ENCODE measurements around the gene MPP2. TPM values are rescaled to one million over a fixed set of nuclear protein-coding genes. Genes with fewer than 3 reads are reported as not detected.
A peak's percentile ranks its signal among the peaks of the same experiment; 100 is the strongest.
"Not testable (repeated sequence)": the region's sequence is repeated elsewhere in the genome, so short reads cannot be mapped to it uniquely, and the experiment has no call there.

MPP2 gene
- total and polyA plus RNA-seq, 4 experiments from 2014 or later, result 0.10 to 3.0 (median 1.6) TPM

DNA sequence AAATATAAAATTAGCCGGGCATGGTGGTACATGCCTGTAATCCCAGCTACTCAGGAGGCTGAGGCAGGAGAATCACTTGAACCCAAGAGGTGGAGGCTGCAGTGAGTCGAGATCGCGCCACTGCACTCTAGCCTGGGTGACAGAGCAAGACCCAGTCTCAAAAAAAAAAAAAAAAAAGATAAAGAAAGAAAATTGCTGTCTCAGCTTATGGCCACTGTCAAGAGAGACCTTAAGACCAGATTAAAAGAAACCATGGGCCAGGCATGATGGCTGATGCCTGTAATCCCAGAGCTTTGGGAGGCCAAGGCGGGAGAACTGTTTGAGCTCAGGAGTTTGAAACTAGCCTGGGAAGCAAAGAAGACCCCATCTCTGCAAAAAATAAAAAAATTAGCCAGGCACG, 38.3 kb downstream of the MPP2 start:
- H3K4me1 ChIP-seq (ENCODE audit: insufficient read depth, low read length); H3K36me3 ChIP-seq (ENCODE audit: insufficient read depth, low read length); DNase-seq; H3K27ac Mint-ChIP-seq; H3K9me3 ChIP-seq (ENCODE audit: control insufficient read depth in 1 of 2, low read length in 2 of 2); H3K4me1 Mint-ChIP-seq; intact Hi-C loops (cut with micrococcal nuclease); POLR2A ChIA-PET (ENCODE audit: partially characterized antibody); H3K4me3 ChIP-seq (ENCODE audit: low read length in 2 of 2); H3K4me3 Mint-ChIP-seq; H3K36me3 Mint-ChIP-seq; H3K27me3 ChIP-seq (ENCODE audit: insufficient read depth, low read length); H3K27ac ChIP-seq (ENCODE audit: low read depth, low read length); H3K9me3 Mint-ChIP-seq: not testable (repeated sequence)
- H3K27me3 Mint-ChIP-seq, result peaks cover 15 to 28% of the 10 kb centered on the region in 2 donors
- CTCF ChIA-PET (ENCODE audit: partially characterized antibody), result interaction anchor here (0.9 to 6.4 kb wide), 2 partner anchors 10 to 51 kb away, joined by 3 to 37 read pairs; no protein-coding TSS in a partner anchor

- peaks cover 0 to 2% (median 0%) of the 10 kb centered on the region in 8 donors for H3K9me3 Mint-ChIP-seq
Observed at GRCh38 chr17:43868226-43868994, 38.9 kb downstream of the MPP2 start.

DNA sequence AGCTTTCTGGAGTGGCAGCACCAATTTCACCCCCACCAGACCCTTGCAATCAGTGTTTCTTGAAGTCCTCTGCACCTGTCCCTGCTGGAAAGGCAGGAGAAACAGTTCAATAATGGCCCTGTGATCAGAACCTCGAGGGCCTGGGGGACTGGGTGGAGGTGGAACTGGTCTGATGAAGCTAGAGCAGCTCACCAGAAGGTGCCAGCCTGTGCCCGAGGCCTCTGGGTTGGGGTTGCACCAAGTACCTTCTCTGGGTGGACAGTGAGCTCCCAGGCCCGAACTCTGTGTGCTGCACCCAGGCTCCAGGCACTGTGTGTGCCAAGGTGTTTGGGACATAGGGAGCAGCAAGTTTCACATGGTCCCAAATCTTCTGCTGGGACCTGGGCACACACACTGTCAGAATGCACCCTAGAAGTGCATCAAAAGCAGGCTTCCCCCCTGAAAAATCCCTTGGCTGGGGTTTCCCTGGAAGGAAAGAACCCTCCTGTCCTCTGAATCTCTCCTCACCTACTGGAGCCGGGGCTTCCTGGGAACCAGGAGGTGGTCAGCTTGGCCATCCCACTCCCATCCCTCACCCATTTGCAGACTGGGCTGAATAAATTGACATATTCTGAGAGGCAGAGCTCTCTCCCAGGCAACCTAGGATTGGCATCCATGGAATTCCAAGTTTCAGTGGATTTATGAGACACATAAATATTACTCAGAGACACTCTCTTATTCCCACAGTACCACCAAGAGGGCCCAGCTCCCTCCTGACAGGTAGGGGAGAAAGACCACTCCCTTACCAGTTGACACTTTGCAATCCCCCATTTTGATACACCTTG, 43.0 kb downstream of the MPP2 start:
- POLR2A ChIA-PET (ENCODE audit: partially characterized antibody), result no interaction called here
- DNase-seq, result no peak
- Histone ChIP-seq H3K9me3 (ENCODE audit: control insufficient read depth in 1 of 2, low read length in 2 of 2) (no peaks in the 10 kb centered on the region), H3K27me3 (ENCODE audit: insufficient read depth, low read length) (no peaks in the 10 kb centered on the region), H3K4me3 (ENCODE audit: low read length in 2 of 2) (no peak overlapping the region), H3K36me3 (ENCODE audit: insufficient read depth, low read length) (no peaks in the 10 kb centered on the region), H3K4me1 (ENCODE audit: insufficient read depth, low read length) (no peaks in the 10 kb centered on the region), H3K27ac (ENCODE audit: low read depth, low read length) (no peak overlapping the region)
- Mint-ChIP-seq H3K4me1 (no peaks in the 10 kb centered on the region), H3K27ac (no peak overlapping the region), H3K27me3 (peaks cover 11 to 21% of the 10 kb centered on the region in 2 donors), H3K4me3 (no peak overlapping the region), H3K36me3 (no peaks in the 10 kb centered on the region), H3K9me3 (peaks cover 0 to 2% (median 0%) of the 10 kb centered on the region in 8 donors)
- intact Hi-C loops (cut with micrococcal nuclease), result no loop called here
- CTCF ChIA-PET (ENCODE audit: partially characterized antibody), result interaction anchor here (0.5 to 6.4 kb wide), 2 partner anchors 14 to 136 kb away, joined by 3 to 37 read pairs; no protein-coding TSS in a partner anchor

More at GRCh38 chr17:43868226-43868994, 38.9 kb downstream of the MPP2 start:
- H3K4me3 ChIP-seq (ENCODE audit: low read length in 2 of 2), result no peak overlapping the region
- Mint-ChIP-seq H3K27ac (peak overlapping the region in 1 of 7 donors; percentile 25), H3K36me3 (no peaks in the 10 kb centered on the region), H3K4me3 (peak overlapping the region in 1 of 8 donors; percentile 23), H3K27me3 (peaks cover 16 to 26% of the 10 kb centered on the region in 2 donors), H3K4me1 (no peaks in the 10 kb centered on the region)
- CTCF ChIA-PET (ENCODE audit: partially characterized antibody), result interaction anchor here (0.9 to 6.4 kb wide), 2 partner anchors 10 to 51 kb away, joined by 3 to 37 read pairs; no protein-coding TSS in a partner anchor
- no peaks in the 10 kb centered on the region for H3K27me3 ChIP-seq (ENCODE audit: insufficient read depth, low read length)
- no peaks in the 10 kb centered on the region for H3K36me3 ChIP-seq (ENCODE audit: insufficient read depth, low read length)
- intact Hi-C loops (cut with micrococcal nuclease), result no loop called here
- H3K9me3 ChIP-seq (ENCODE audit: control insufficient read depth in 1 of 2, low read length in 2 of 2), result no peaks in the 10 kb centered on the region
- H3K4me1 ChIP-seq (ENCODE audit: insufficient read depth, low read length), result no peaks in the 10 kb centered on the region
- DNase-seq, result no peak
- no peak overlapping the region for H3K27ac ChIP-seq (ENCODE audit: low read depth, low read length)
- POLR2A ChIA-PET (ENCODE audit: partially characterized antibody), result no interaction called here

DNA sequence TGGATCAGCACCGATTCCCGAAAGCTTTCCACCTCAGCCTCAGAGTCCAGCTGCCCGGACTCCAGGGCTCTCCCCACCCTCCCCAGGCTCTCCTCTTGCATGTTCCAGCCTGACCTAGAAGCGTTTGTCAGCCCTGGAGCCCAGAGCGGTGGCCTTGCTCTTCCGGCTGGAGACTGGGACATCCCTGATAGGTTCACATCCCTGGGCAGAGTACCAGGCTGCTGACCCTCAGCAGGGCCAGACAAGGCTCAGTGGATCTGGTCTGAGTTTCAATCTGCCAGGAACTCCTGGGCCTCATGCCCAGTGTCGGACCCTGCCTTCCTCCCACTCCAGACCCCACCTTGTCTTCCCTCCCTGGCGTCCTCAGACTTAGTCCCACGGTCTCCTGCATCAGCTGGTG, 45.4 kb downstream of the MPP2 start:
- ChIA-PET CTCF (ENCODE audit: partially characterized antibody) (no interaction called here), POLR2A (ENCODE audit: partially characterized antibody) (no interaction called here)
- H3K27me3 Mint-ChIP-seq, result peaks cover 11 to 13% of the 10 kb centered on the region in 2 donors
- Histone ChIP-seq H3K4me3 (ENCODE audit: low read length in 2 of 2) (no peak overlapping the region), H3K4me1 (ENCODE audit: insufficient read depth, low read length) (no peaks in the 10 kb centered on the region), H3K27me3 (ENCODE audit: insufficient read depth, low read length) (peaks cover 6% of the 10 kb centered on the region), H3K9me3 (ENCODE audit: control insufficient read depth in 1 of 2, low read length in 2 of 2) (no peaks in the 10 kb centered on the region), H3K36me3 (ENCODE audit: insufficient read depth, low read length) (no peaks in the 10 kb centered on the region), H3K27ac (ENCODE audit: low read depth, low read length) (no peak overlapping the region)
- no peak overlapping the region for H3K4me3 Mint-ChIP-seq
- H3K4me1 Mint-ChIP-seq, result no peaks in the 10 kb centered on the region
- no peaks in the 10 kb centered on the region for H3K36me3 Mint-ChIP-seq
- no peak overlapping the region for H3K27ac Mint-ChIP-seq
- intact Hi-C loops (cut with micrococcal nuclease), result no loop called here
- no peak for DNase-seq
- peaks cover 0 to 4% (median 0%) of the 10 kb centered on the region in 8 donors for H3K9me3 Mint-ChIP-seq

DNA sequence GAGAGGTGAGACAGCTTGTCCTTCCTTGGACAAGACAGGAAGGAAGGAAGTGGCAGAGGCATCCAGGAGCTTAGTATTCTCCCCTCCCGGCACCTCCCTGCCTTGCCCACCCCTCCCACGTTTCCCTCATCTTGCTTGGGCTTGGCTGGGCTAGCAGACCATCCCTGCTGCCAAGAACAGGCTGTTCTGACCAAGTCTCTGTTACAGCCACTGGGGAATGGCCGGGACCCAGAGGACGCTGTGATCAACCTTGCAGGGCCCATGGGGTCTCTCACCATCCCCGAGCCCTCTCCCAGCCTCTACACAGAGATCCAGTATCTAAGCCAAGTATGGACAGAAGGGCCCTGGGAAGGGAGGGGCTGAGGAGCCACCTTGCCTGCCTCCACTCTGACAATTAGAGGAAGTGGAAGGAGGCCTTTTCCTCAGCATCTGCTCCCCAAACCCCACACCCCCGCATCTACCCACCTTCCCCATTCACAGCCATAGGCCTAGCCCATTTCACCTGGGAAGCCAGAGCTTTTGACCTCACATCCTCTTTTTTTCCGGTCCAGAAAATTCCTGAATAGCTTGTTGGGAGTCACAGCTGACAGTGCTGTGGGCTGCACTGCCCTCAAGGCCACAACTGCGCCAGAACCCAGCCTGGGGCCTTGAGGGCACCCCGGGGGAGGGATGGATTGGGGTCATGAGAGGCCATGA, 46.3 kb downstream of the MPP2 start:
- intact Hi-C loops (cut with micrococcal nuclease), result no loop called here
- peaks cover 8 to 11% of the 10 kb centered on the region in 2 donors for H3K27me3 Mint-ChIP-seq
- H3K27ac Mint-ChIP-seq, result no peak overlapping the region
- H3K4me1 Mint-ChIP-seq, result no peaks in the 10 kb centered on the region
- peaks cover 0 to 4% (median 0%) of the 10 kb centered on the region in 8 donors for H3K9me3 Mint-ChIP-seq
- Histone ChIP-seq H3K36me3 (ENCODE audit: insufficient read depth, low read length) (no peaks in the 10 kb centered on the region), H3K27me3 (ENCODE audit: insufficient read depth, low read length) (peaks cover 6% of the 10 kb centered on the region), H3K9me3 (ENCODE audit: control insufficient read depth in 1 of 2, low read length in 2 of 2) (no peaks in the 10 kb centered on the region), H3K27ac (ENCODE audit: low read depth, low read length) (no peak overlapping the region), H3K4me3 (ENCODE audit: low read length in 2 of 2) (no peak overlapping the region), H3K4me1 (ENCODE audit: insufficient read depth, low read length) (no peaks in the 10 kb centered on the region)
- DNase-seq, result no peak
- no peak overlapping the region for H3K4me3 Mint-ChIP-seq
- ChIA-PET POLR2A (ENCODE audit: partially characterized antibody) (no interaction called here), CTCF (ENCODE audit: partially characterized antibody) (no interaction called here)
- H3K36me3 Mint-ChIP-seq, result no peaks in the 10 kb centered on the region

DNA sequence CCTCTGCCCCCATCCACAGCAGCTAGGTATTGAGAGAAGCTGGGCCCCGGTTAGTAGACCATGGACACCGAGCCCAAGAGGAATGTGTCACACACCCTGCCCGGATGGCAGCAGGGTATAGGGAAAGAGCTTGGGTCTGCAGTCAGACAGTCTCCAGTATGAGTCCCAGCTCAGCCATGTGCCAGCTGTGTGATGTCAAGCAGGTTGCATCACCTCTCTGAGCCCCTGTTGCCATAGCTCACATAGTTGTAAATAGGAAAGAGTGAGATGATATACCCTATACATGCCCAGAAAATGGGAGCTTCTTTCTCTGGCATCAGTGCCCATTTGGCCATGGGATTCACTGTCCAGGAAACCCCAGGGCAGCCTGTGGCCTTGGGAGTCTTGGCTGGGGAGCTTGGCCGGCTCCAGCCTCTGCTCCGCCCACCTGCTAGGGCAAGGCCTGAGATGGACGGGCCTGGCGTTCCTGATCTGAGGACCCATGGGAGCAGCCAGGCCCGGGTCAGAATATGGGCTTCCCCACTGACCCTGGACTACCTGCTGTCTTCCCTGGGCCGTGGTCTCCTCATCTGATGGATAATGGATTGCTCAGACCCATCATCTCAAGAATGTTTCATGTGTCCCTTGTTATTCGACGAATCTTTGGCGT, 47.1 kb downstream of the MPP2 start:
- Histone ChIP-seq H3K4me3 (ENCODE audit: low read length in 2 of 2) (no peak overlapping the region), H3K27me3 (ENCODE audit: insufficient read depth, low read length) (peaks cover 6% of the 10 kb centered on the region), H3K36me3 (ENCODE audit: insufficient read depth, low read length) (no peaks in the 10 kb centered on the region), H3K9me3 (ENCODE audit: control insufficient read depth in 1 of 2, low read length in 2 of 2) (no peaks in the 10 kb centered on the region), H3K4me1 (ENCODE audit: insufficient read depth, low read length) (no peaks in the 10 kb centered on the region), H3K27ac (ENCODE audit: low read depth, low read length) (no peak overlapping the region)
- Mint-ChIP-seq H3K27ac (no peak overlapping the region), H3K9me3 (peaks cover 0 to 4% (median 0%) of the 10 kb centered on the region in 8 donors), H3K27me3 (peaks cover 8 to 11% of the 10 kb centered on the region in 2 donors), H3K36me3 (no peaks in the 10 kb centered on the region), H3K4me3 (no peak overlapping the region), H3K4me1 (no peaks in the 10 kb centered on the region)
- CTCF ChIA-PET (ENCODE audit: partially characterized antibody), result interaction anchor here (0.8 to 1.2 kb wide), 2 partner anchors 14 to 18 kb away, joined by 3 to 4 read pairs; no protein-coding TSS in a partner anchor
- POLR2A ChIA-PET (ENCODE audit: partially characterized antibody), result no interaction called here
- intact Hi-C loops (cut with micrococcal nuclease), result no loop called here
- no peak for DNase-seq

Data from CD4-positive, alpha-beta memory T cell (primary cell).